Skeletal muscle satellite cell (primary cell): ENCODE results near the gene ZNF319.

Experiments used
- H3K27me3 ChIP-seq: 2 replicates; pipeline ENCODE4 v1.7.0; 2013; ENCODE audit warnings: low read length; ENCODE audit not compliant: control insufficient read depth, insufficient read depth
- H3K36me3 ChIP-seq: 2 replicates; pipeline ENCODE4 v1.7.0; 2013; ENCODE audit warnings: mild to moderate bottlenecking, control low read depth, low read length; ENCODE audit not compliant: insufficient read depth
- H3K4me1 ChIP-seq: 2 replicates; pipeline ENCODE4 v1.7.0; 2013; ENCODE audit warnings: low read length; ENCODE audit not compliant: control insufficient read depth, insufficient read depth
- H3K4me2 ChIP-seq: 2 replicates; pipeline ENCODE4 v1.7.0; 2013; ENCODE audit warnings: mild to moderate bottlenecking, low read length
- H3K4me3 ChIP-seq: 2 replicates; pipeline ENCODE4 v1.7.0; 2013; ENCODE audit warnings: low read length
- H3K9ac ChIP-seq: 2 replicates; pipeline ENCODE4 v1.7.0; 2013; ENCODE audit warnings: mild to moderate bottlenecking, low read depth, low read length, moderate library complexity
- H3K9me3 ChIP-seq: replicated peaks from 2 replicates; pipeline ENCODE4 v1.7.0; 2013; ENCODE audit warnings: mild to moderate bottlenecking, control low read depth, low read length

ZNF319 gene

GRCh38 chr16:57977418-57978069 lies 22.9 kb downstream of the ZNF319 start:
- no peak overlapping the region for H3K4me3 ChIP-seq
- no peak overlapping the region for H3K9ac ChIP-seq
- no peak overlapping the region for H3K4me2 ChIP-seq
- no peaks in the 10 kb centered on the region for H3K36me3 ChIP-seq
- H3K27me3 ChIP-seq: peaks cover 48% of the 10 kb centered on the region
- H3K4me1 ChIP-seq: no peaks in the 10 kb centered on the region
- H3K9me3 ChIP-seq: no peaks in the 10 kb centered on the region

DNA sequence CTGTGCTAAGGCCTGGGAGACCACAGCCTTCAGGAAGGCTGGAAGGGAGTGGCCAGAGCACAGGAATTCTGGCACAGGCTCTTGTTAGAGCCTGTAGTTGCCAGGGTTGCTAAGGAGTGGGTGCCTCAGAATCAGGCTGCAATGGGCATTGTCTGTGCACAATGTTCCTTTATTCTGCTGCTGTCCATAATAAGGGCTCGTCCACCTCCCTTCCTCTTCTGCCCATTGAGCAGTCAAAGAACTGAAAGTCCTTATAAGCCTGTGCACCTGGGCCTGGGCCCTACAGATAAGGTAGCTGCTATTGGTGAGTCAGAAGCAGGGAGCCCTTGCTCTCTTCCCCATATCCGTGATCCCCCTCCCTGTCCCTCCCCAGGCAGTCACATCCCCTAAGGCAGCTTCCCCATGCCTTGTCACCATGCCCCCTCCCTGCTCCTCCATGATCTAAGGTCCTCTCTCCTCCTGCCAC lies 24.1 kb downstream of the ZNF319 start:
- no peak overlapping the region for H3K4me2 ChIP-seq
- H3K36me3 ChIP-seq: no peaks in the 10 kb centered on the region
- H3K9me3 ChIP-seq: no peaks in the 10 kb centered on the region
- no peak overlapping the region for H3K9ac ChIP-seq
- H3K4me3 ChIP-seq: no peak overlapping the region
- H3K4me1 ChIP-seq: no peaks in the 10 kb centered on the region
- peaks cover 45% of the 10 kb centered on the region for H3K27me3 ChIP-seq

GRCh38 chr16:57972306-57972705 lies 28.2 kb downstream of the ZNF319 start:
- H3K4me1 ChIP-seq: no peaks in the 10 kb centered on the region
- no peaks in the 10 kb centered on the region for H3K36me3 ChIP-seq
- peaks cover 47% of the 10 kb centered on the region for H3K27me3 ChIP-seq

GRCh38 chr16:57971848-57972247 lies 28.6 kb downstream of the ZNF319 start:
- no peaks in the 10 kb centered on the region for H3K4me1 ChIP-seq

More at GRCh38 chr16:57972306-57972705, 28.2 kb downstream of the ZNF319 start:
- no peak overlapping the region for H3K4me2 ChIP-seq
- H3K9ac ChIP-seq: no peak overlapping the region
- no peak overlapping the region for H3K4me3 ChIP-seq
- no peaks in the 10 kb centered on the region for H3K9me3 ChIP-seq

DNA sequence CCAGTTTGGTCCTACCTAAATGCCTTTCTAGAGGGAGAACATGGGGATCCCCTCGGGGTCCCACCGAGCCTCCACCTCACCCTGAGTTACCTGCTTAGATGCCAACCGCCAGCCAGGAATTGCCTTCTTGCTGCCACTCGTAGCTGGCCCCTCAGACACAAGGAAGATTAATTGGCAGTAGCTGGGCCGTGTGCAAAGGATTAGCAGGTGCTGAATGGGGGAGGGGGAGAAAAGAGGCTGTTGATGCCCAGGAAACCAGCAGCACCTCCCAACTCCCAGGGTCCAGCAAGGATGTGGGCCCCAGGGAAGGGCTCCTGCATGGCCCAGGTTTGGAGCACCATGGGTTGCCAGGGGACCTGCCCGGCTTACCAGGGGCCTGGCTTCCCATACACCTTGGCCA lies 29.5 kb downstream of the ZNF319 start, which contains the start of gene CNGB1:
Gene CNGB1, minus strand, starts transcription at position 159 of the 400 bp plus-strand sequence. CDS start 3,842 bp downstream, outside the sequence.
- H3K9ac ChIP-seq: no peak within 1 kb of the TSS
- H3K4me2 ChIP-seq: no peak within 1 kb of the TSS
- H3K9me3 ChIP-seq: no peaks in the 10 kb centered on the region
- peaks cover 38% of the 10 kb centered on the region for H3K27me3 ChIP-seq
- H3K36me3 ChIP-seq: no peaks in the 10 kb centered on the region
- H3K4me1 ChIP-seq: no peaks in the 10 kb centered on the region
- no peak within 1 kb of the TSS for H3K4me3 ChIP-seq

More at GRCh38 chr16:57971848-57972247, 28.6 kb downstream of the ZNF319 start:
- no peak overlapping the region for H3K9ac ChIP-seq
- H3K4me3 ChIP-seq: no peak overlapping the region
- no peaks in the 10 kb centered on the region for H3K9me3 ChIP-seq
- no peak overlapping the region for H3K4me2 ChIP-seq
- peaks cover 46% of the 10 kb centered on the region for H3K27me3 ChIP-seq
- H3K36me3 ChIP-seq: no peaks in the 10 kb centered on the region

DNA sequence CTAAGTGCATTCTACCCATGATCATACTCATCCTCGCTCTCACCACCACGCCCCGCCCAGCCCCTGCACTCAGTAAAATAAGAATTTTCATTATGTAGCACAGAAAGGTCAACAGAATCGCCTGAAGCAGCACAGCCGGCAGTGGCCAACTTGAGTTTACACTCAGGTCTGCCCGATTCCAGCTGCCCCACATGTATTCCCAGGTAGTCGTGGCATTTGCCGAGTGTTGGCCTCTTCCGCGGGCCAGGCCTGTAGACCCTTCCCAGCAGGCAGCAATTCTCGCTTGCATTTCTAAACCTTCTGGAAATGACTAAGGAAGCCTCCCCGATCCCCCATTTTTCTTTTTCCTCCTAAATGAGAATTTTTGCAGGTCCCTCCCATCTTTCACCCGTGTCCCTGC lies 30.2 kb downstream of the ZNF319 start:
- H3K27me3 ChIP-seq: peaks cover 34% of the 10 kb centered on the region
- H3K9ac ChIP-seq: no peak overlapping the region
- H3K4me1 ChIP-seq: no peaks in the 10 kb centered on the region
- H3K9me3 ChIP-seq: no peaks in the 10 kb centered on the region
- H3K36me3 ChIP-seq: no peaks in the 10 kb centered on the region
- no peak overlapping the region for H3K4me2 ChIP-seq
- H3K4me3 ChIP-seq: no peak overlapping the region

DNA sequence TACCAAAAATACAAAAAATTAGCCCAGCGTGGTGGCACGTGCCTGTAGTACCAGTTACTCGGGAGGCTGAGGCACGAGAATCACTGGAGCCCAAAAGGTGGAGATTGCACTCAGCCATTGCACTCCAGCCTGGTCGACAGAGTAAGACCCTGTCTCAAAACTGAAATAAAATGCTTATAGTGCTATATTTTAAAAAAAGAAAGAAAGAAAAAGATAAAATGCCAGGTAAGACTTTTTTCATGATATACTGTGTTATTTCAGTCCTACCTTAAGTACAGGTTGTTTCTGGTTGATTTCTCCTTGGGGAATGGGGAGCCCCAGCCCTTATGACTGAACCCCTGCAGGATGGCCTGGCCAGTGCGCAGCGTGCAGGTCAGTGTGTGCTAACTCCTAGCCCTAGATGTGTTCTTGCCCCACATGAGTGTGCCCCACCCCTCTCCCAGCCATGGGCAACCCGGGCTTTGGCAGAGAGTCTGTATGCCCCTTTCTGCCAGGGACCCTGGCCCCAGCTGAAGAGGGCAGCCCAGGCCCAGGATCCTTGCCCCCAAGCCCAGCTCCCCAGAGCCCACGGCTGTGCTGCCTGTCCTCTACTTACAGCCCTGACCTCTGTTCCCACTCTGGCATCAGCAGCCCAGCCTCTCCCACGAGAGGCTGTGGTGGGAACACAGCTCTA lies 30.9 kb downstream of the ZNF319 start:
- peaks cover 34% of the 10 kb centered on the region for H3K27me3 ChIP-seq
- no peak overlapping the region for H3K4me2 ChIP-seq
- no peak overlapping the region for H3K9ac ChIP-seq
- H3K36me3 ChIP-seq: no peaks in the 10 kb centered on the region
- H3K9me3 ChIP-seq: no peaks in the 10 kb centered on the region
- H3K4me3 ChIP-seq: no peak overlapping the region
- no peaks in the 10 kb centered on the region for H3K4me1 ChIP-seq

GRCh38 chr16:57967916-57968315 lies 32.6 kb downstream of the ZNF319 start:
- H3K4me3 ChIP-seq: no peak overlapping the region

GRCh38 chr16:57966986-57967385 lies 33.5 kb downstream of the ZNF319 start:
- Histone ChIP-seq H3K4me1 (no peaks in the 10 kb centered on the region), H3K27me3 (peaks cover 36% of the 10 kb centered on the region), H3K9me3 (no peaks in the 10 kb centered on the region), H3K4me3 (no peak overlapping the region), H3K9ac (no peak overlapping the region), H3K4me2 (no peak overlapping the region), H3K36me3 (no peaks in the 10 kb centered on the region)

More at GRCh38 chr16:57967916-57968315, 32.6 kb downstream of the ZNF319 start:
- Histone ChIP-seq H3K9me3 (no peaks in the 10 kb centered on the region), H3K27me3 (peaks cover 34% of the 10 kb centered on the region), H3K9ac (no peak overlapping the region), H3K4me2 (no peak overlapping the region), H3K4me1 (no peaks in the 10 kb centered on the region), H3K36me3 (no peaks in the 10 kb centered on the region)

DNA sequence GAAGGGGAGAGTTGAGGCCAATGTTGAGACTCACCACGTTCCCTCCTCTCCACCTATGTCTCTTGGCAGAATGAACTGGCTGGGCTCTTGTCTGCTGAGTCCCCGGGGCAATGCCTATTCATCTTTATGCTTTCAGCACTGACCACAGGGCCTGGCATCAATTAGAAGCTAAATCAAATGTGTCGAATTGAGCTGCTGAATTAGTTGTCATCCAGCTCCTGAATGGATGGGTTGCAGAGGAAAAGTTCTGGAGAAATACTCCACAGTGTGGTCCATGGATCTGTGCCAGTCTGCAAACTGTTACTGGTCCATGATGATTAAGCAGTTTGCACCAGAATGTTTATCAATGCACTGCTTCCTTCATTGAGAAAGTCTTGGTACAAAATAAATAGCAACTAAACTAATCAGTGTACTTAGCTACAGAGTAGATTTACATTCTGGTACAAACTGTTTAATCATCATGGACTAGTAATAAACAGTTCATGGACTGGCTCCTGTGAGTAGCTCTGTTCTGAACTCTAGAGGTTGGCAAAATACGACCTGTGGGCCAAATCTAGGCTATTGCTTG lies 34.2 kb downstream of the ZNF319 start:
- Histone ChIP-seq H3K27me3 (peaks cover 40% of the 10 kb centered on the region), H3K4me2 (no peak overlapping the region), H3K9ac (no peak overlapping the region), H3K4me1 (no peaks in the 10 kb centered on the region), H3K36me3 (no peaks in the 10 kb centered on the region), H3K9me3 (no peaks in the 10 kb centered on the region), H3K4me3 (no peak overlapping the region)

GRCh38 chr16:57964157-57964700 lies 36.2 kb downstream of the ZNF319 start:
- no peak overlapping the region for H3K4me2 ChIP-seq
- H3K9ac ChIP-seq: no peak overlapping the region
- H3K36me3 ChIP-seq: no peaks in the 10 kb centered on the region
- no peaks in the 10 kb centered on the region for H3K9me3 ChIP-seq
- H3K4me1 ChIP-seq: no peaks in the 10 kb centered on the region
- peaks cover 32% of the 10 kb centered on the region for H3K27me3 ChIP-seq
- no peak overlapping the region for H3K4me3 ChIP-seq
